ENCODE measurements around the gene SPATA13.
"Not testable (repeated sequence)": the region's sequence is repeated elsewhere in the genome, so short reads cannot be mapped to it uniquely, and the experiment has no call there.

The SPATA13 gene

GRCh38 chr13:24202215-24202614, 41.7 kb downstream of the SPATA13 start:
- no peak for DNase-seq

GRCh38 chr13:24203273-24203672, 42.8 kb downstream of the SPATA13 start:
- no peak for DNase-seq

- DNase-seq: no peak
Measured at GRCh38 chr13:24203811-24204210, 43.3 kb downstream of the SPATA13 start.

GRCh38 chr13:24205076-24205475, 44.6 kb downstream of the SPATA13 start:
- not testable (repeated sequence) for DNase-seq

GRCh38 chr13:24207841-24208667, 47.5 kb downstream of the SPATA13 start:
- no peak for DNase-seq

- DNase-seq: no peak
Measured at GRCh38 chr13:24209138-24209537, 48.6 kb downstream of the SPATA13 start.

GRCh38 chr13:24212254-24212653, 51.7 kb downstream of the SPATA13 start:
- no peak for DNase-seq

- DNase-seq: no peak
Measured at GRCh38 chr13:24212674-24213073, 52.2 kb downstream of the SPATA13 start.

- DNase-seq: no peak
Measured at GRCh38 chr13:24213932-24214331, 53.4 kb downstream of the SPATA13 start.

- DNase-seq: no peak
Measured at GRCh38 chr13:24214528-24214927, 54.0 kb downstream of the SPATA13 start.

GRCh38 chr13:24215126-24215525, 54.6 kb downstream of the SPATA13 start:
- no peak for DNase-seq

- DNase-seq: no peak
Measured at GRCh38 chr13:24215732-24216131, 55.2 kb downstream of the SPATA13 start.

- DNase-seq: no peak
Measured at GRCh38 chr13:24216176-24216575, 55.7 kb downstream of the SPATA13 start.

- DNase-seq: not testable (repeated sequence)
Measured at GRCh38 chr13:24216779-24217178, 56.3 kb downstream of the SPATA13 start.

- DNase-seq: no peak
Measured at GRCh38 chr13:24217601-24218281, 57.2 kb downstream of the SPATA13 start.

GRCh38 chr13:24218338-24218737, 57.8 kb downstream of the SPATA13 start:
- no peak for DNase-seq

GRCh38 chr13:24218977-24219376, 58.5 kb downstream of the SPATA13 start:
- DNase-seq: no peak

- no peak for DNase-seq
Measured at GRCh38 chr13:24220086-24220703, 59.7 kb downstream of the SPATA13 start.

- DNase-seq: no peak
Measured at GRCh38 chr13:24221007-24221406, 60.5 kb downstream of the SPATA13 start.

GRCh38 chr13:24222756-24223155, 62.2 kb downstream of the SPATA13 start:
- DNase-seq: no peak

- no peak for DNase-seq
Measured at GRCh38 chr13:24223341-24224231, 63.1 kb downstream of the SPATA13 start.

- DNase-seq: no peak
Measured at GRCh38 chr13:24224232-24224680, 63.7 kb downstream of the SPATA13 start.

- DNase-seq: no peak
Measured at GRCh38 chr13:24225062-24225461, 64.5 kb downstream of the SPATA13 start.

All from NCI-H1436 treated with DMSO at 0.1 percent for 48 hours (cell line).